RKO (cell line): ENCODE results near the gene HOTAIR.

Source experiments
- DNase-seq: peaks from one replicate; pipeline ENCODE4 v3.0.0-alpha.2; 2016; ENCODE audit warnings: low spot score

Gene HOTAIR

DNA sequence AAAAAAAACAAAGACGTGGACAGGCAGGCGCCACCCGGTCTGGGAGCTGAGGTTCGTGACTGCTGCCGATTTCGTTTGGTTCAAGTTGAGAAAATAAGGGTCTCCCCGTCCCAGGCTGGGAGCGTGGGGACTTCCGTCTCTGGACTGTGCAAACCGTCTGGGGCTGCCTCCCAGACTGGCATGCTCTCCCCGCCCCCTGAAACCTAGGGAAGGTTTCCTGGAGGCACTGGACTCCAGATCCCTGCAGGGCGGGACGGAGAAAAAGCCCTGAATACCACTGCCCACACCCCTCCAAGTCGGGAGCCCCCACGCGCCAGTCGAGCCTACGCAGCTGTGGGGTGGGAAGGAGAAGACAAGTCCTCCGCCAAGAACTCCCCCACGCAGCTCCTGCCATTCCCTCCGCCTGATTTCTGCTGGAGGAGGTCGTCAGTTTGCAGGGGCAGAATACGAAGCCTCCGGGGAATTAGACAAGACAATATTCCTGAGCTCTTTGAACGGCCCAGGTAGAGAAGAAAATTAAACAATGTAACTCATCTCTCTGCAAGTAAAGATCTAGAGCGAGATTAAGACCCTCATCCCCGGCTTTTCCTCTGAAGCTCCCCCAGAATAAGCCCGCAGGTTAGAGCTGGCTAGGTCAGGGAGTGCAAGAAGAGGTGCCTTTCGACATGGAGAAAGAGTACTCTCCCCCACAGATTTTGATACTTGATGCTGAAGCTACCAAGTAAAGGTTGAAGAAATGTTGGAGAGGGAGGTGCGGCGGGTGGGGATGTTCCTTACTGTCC, 46.5 kb downstream of the HOTAIR start:
- no peak for DNase-seq

DNA sequence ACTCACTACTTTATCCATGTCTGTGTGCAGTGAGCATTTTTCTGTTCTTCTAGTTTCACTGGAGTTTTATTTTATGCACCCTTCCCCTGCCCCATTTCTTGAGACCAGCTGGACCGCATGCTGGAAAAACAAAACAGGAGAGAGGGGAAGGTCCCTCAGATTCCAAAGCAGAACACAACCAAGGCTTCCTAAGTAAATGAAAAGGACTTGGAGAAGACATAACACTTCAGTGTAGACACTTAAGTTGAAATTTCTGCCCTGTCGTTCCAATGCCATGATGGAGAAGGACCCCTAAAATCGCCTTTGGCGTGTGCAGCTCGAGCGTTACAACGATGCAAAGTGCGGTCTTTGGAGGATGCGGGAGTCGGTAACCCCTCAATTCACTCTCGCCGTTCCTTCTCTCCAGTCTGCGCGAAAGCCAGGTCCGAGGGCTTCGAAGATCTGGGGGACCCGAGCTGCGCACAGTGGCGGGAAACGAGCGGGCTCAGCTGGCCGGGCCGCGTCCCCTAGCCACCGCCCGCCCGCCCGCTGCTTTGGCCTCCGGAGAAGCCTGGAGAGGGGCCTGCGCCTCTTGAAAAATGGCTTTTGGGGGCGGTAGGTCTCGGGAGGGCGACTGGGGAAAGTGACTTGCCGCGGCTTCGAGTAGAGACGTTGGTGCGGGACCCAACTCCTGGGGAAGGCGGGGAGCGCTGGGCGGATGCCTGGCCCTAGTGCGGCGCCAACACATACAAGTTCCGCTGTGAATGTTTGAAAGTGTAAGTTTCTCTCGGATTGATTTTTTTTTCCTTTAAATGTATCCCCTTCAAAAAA, 47.3 kb downstream of the HOTAIR start:
- DNase-seq, result no peak

DNA sequence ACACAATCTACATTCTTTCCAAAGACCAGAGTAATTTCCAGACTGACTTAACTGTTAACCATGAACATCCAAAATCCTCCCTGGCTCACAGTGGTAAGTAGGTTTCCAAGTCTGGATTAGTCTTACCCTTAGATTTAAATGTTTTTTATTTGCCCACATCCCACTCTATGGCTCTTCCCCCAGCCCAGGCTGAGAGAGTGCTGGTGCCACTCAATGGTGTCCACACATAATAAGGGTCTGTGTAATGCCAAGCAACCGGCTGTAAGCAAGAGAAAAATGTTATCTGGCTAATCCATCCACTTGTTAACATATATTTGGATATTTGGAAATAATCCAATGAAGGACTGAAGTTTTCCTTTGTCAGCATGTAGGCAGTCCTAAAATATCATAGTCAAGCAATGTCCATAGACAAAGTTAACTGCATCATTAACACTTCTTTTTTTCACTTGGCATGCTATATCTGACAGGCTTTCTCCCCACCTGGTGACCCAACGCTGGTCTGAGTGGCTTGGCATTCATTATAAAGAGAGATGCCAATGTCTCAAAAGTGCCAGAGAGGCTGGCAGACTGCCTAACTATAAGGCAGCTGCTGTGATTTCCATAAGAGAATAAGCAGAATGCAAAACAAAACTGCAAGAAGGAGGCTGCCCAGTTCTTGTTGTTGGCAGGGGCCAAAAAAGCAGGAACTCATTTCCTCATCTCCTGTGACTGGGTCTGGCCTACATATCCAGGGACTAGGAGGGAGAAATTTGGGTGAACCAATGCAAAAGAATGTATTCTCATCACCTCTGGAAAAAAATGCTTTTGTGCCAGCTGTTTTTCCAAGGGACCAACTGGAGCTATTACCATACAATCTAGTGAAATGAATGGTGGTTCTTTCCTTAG, 50.0 kb downstream of the HOTAIR start:
- DNase-seq, result no peak

DNA sequence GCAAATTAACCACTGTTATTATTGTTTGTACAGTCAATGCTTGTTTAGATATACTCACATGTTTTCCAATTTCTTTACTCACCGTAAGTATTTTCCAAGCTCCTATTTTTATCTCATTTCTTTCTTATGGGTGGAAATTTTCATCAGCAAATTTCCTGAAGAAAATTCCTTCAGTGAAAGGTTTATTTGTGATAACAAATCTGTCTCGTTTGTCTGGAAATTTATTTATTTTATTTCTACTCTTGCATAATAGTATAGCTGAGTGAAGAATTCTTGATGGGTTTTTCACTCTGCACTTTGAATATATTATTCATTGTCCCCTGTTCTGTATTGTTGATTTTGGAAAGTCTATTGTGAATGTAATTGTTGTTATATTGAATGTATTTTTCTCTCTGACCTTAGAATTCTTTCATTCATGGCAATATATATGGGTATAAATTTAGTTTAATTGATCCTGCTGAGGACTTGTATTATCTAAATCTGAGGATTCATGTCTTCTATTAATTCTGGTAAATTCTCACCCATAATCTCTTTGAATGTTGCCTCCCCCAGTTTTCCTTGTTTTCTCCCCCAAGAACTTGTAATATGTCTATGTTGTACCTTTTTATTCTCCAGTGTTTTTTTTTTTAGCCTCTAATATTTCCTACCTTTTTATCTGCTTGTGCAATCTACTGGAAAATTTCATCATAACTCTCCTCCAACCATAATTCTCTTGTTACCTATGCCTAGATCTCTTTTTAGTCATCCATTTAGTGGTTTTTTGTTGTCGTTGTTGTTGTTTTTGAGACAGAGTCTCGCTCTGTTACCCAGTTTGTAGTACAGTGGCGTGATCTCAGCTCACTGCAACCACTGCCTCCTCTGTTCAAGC, 57.7 kb downstream of the HOTAIR start:
- DNase-seq, result no peak
